Activated T-cell treated with anti-CD3 and anti-CD28 coated beads, Interleukin-2, amount 50 U/mL, for 48 hours (primary cell): ENCODE data around the gene SF3B6.

ENCODE experiments used
- DNase-seq, 2 experiments: peaks; one replicate each; pipeline ENCODE4 v3.0.0-alpha.2; 2020

The SF3B6 gene

DNA sequence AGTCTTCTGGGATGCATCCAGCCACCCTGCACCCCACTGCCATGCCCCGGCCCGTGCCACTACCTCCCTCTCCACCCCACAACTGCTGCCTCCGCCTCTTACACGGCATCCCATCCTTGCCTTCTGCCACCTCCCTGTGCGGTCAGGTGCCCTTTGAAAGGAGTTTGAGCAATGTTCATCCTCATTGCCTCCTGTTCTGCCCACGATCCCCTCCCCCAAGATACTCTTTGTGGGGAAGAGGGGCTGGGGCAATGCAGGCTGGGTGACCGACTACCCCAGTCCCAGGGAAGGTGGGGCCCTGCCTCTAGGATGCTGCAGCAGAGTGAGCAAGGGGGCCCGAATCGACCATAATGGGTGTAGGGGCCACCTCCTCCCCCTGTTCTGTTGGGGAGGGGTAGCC lies 57.9 kb downstream of the SF3B6 start:
- no peak for DNase-seq

DNA sequence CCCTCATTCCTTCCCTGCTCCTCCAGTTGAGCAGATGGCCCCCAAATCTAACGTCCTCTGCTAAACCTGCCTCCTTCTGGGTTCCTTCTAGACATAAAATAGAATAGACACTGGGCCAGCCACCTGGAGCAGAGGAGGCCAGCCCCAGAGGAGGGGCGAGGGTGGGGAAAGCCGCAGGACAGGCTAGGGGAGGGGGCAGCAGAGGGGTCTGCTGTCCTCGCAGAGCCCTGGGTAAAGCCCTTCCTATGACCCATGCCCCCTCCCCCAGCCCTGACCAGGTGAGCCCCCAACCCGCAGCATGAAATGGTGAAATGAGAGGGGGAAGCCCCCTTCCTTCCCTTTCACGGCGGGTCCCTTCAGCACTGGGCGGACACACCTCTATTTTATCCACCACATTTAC lies 58.4 kb downstream of the SF3B6 start:
- DNase-seq, result no peak
